K562 (cell line): ENCODE results near the gene CLIC1. TPM values are rescaled to one million over a fixed set of nuclear protein-coding genes. Genes with fewer than 3 reads are reported as not detected.

ENCODE experiments used
- ARID1B ChIP-seq: fragments of 450-650 bp; IDR thresholded peaks from 2 replicates; pipeline ENCODE4 v1.6.1; 2016; ENCODE audit warnings: antibody characterized with exemption, mild to moderate bottlenecking, inconsistent platforms
- BRD9 ChIP-seq: fragments of 450-650 bp; IDR thresholded peaks from 2 replicates; pipeline ENCODE4 v1.6.1; 2018; ENCODE audit warnings: low read depth; ENCODE audit not compliant: partially characterized antibody
- CBFB ChIP-seq: sonication (generic); formaldehyde crosslinking; IDR thresholded peaks from 2 replicates; pipeline ENCODE4 v1.4.0; 2020; ENCODE audit warnings: mild to moderate bottlenecking, missing genetic modification reagents
- CEBPG ChIP-seq, 3 experiments: fragments of 200-800 bp in 1 of 3; sonication (Bioruptor generic) in 1 of 3; sonication (generic) in 1 of 3; formaldehyde crosslinking in 1 of 3; IDR thresholded peaks in 2 of 3; conservative IDR thresholded peaks in 1 of 3; 2 replicates each; pipeline versions ENCODE4 v1.6.1 to v1.8.0; 2016 to 2022; ENCODE audit warnings: missing compliant biosample characterization in 2 of 3, missing genetic modification characterization in 2 of 3, mild to moderate bottlenecking in 1 of 3, missing genetic modification reagents in 1 of 3
- ETV5 ChIP-seq: sonication (generic); formaldehyde crosslinking; IDR thresholded peaks from 2 replicates; pipeline ENCODE4 v1.4.0; 2020; ENCODE audit warnings: low read depth, mild to moderate bottlenecking, missing genetic modification reagents
- GATAD2B ChIP-seq: fragments of 450-650 bp; IDR thresholded peaks from 2 replicates; pipeline ENCODE4 v1.6.1; 2017; ENCODE audit warnings: mild to moderate bottlenecking, borderline replicate concordance
- HMG20A ChIP-seq: fragments of 450-650 bp; formaldehyde crosslinking; conservative IDR thresholded peaks from 2 replicates; pipeline ENCODE4 v1.4.0; 2020; ENCODE audit warnings: mild to moderate bottlenecking, mixed read lengths
- KHSRP ChIP-seq: fragments of 450-650 bp; IDR thresholded peaks from 2 replicates; pipeline ENCODE4 v1.6.1; 2017
- MAFK ChIP-seq: IDR thresholded peaks from 2 replicates; pipeline ENCODE4 v1.6.1; 2011; ENCODE audit warnings: low read length, improper control_type of control experiment
- PCBP1 ChIP-seq: fragments of 200-400 bp; formaldehyde crosslinking; IDR thresholded peaks from 2 replicates; pipeline ENCODE4 v1.6.1; 2018; ENCODE audit warnings: mild to moderate bottlenecking, low read depth, low read length; ENCODE audit not compliant: poor library complexity, severe bottlenecking
- RBFOX2 ChIP-seq: fragments of 200-400 bp; formaldehyde crosslinking; IDR thresholded peaks from 2 replicates; pipeline ENCODE4 v1.6.1; 2017; ENCODE audit warnings: low read depth, mild to moderate bottlenecking, low read length, moderate library complexity
- SMARCB1 ChIP-seq: IDR thresholded peaks from 2 replicates; pipeline ENCODE4 v1.6.1; 2011; ENCODE audit warnings: improper control_type of control experiment, low read depth; ENCODE audit not compliant: insufficient read length
- TSHZ1 ChIP-seq: fragments of 250-450 bp; sonication (Bioruptor Pico); IDR thresholded peaks from 2 replicates; pipeline ENCODE4 v1.4.0; 2020; ENCODE audit warnings: mild to moderate bottlenecking, moderate library complexity
- ZNF146 ChIP-seq: IDR thresholded peaks from one replicate; pipeline ENCODE4 v1.6.1; 2018; ENCODE audit warnings: missing compliant biosample characterization; ENCODE audit not compliant: unreplicated experiment
- ZNF354B ChIP-seq: fragments of 250-450 bp; sonication (Bioruptor Pico); IDR thresholded peaks from 2 replicates; pipeline ENCODE4 v1.4.0; 2020
- ZNF551 ChIP-seq: fragments of 250-450 bp; sonication (Bioruptor Pico); IDR thresholded peaks from 2 replicates; pipeline ENCODE4 v1.5.0; 2021; ENCODE audit warnings: mild to moderate bottlenecking, moderate library complexity
- polyA plus RNA-seq, 8 experiments: library from polyadenylated mRNA; depleted of rRNA in 4 of 8; stranded (reverse) in 5 of 8; unstranded in 3 of 8; fragments of >200 nt; fragmentation: Nextera tagmentation in 2 of 8; fragmentation: Illumina TruSeq in 1 of 8; extraction: Ambion mirVana in 2 of 8; extraction: Trizol in 1 of 8; gene quantifications; 2 replicates each; pipeline versions ENCODE4 v1.2.1 to v1.2.3, GENCODE V29; 2011 to 2014; ENCODE audit warnings: inconsistent platforms in 1 of 8, missing spikeins in 1 of 8
- total RNA-seq, 7 experiments: library from RNA; depleted of rRNA in 6 of 7; stranded (reverse); fragments of >200 nt in 6 of 7; fragmentation: Illumina TruSeq in 2 of 7; extraction: Trizol in 2 of 7; gene quantifications; 2 replicates each; pipeline versions ENCODE4 v1.2.1 to v1.2.3, GENCODE V29; 2011 to 2021; ENCODE audit warnings: low replicate concordance in 1 of 7
- TF ChIP-seq, protein P1 (sequence below): sonication (generic); formaldehyde crosslinking; IDR thresholded peaks from 2 replicates; pipeline ENCODE4 v1.8.0; 2022; ENCODE audit warnings: mild to moderate bottlenecking, missing genetic modification reagents

CLIC1 gene
- total and polyA plus RNA-seq, 9 of the 15 experiments (the other 6 are each of a cell fraction or from before 2014, with no cell fraction given), result 1,267 to 2,419 (median 1,808) TPM

- no peak for TF ChIP-seq SMARCB1
- no peak for TF ChIP-seq HMG20A (CRISPR knock-in tag)
- TF ChIP-seq ZNF146 (CRISPR knock-in tag), result no peak
- peak; percentile 73 for TF ChIP-seq RBFOX2
- TF ChIP-seq KHSRP, result no peak
- no peak for TF ChIP-seq ARID1B
- no peak for TF ChIP-seq ZNF354B (CRISPR knock-in tag)
- peak; percentile 24; the same call in 1 of the 2 replicates for TF ChIP-seq CBFB (CRISPR knock-in tag)
- no peak for TF ChIP-seq ZNF551
- TF ChIP-seq CEBPG (CRISPR knock-in tag; IDR thresholded peaks at IDR 0.05), result no peak
- TF ChIP-seq CEBPG (tag; conservative IDR thresholded peaks at IDR 0.05 in 1 of 2, IDR thresholded peaks at IDR 0.05 in 1 of 2), result no peak
- peak; percentile 6; the same call in 1 of the 2 replicates for TF ChIP-seq MAFK
- TF ChIP-seq PCBP1, result peak; percentile 95
- TF ChIP-seq, protein P1, sequence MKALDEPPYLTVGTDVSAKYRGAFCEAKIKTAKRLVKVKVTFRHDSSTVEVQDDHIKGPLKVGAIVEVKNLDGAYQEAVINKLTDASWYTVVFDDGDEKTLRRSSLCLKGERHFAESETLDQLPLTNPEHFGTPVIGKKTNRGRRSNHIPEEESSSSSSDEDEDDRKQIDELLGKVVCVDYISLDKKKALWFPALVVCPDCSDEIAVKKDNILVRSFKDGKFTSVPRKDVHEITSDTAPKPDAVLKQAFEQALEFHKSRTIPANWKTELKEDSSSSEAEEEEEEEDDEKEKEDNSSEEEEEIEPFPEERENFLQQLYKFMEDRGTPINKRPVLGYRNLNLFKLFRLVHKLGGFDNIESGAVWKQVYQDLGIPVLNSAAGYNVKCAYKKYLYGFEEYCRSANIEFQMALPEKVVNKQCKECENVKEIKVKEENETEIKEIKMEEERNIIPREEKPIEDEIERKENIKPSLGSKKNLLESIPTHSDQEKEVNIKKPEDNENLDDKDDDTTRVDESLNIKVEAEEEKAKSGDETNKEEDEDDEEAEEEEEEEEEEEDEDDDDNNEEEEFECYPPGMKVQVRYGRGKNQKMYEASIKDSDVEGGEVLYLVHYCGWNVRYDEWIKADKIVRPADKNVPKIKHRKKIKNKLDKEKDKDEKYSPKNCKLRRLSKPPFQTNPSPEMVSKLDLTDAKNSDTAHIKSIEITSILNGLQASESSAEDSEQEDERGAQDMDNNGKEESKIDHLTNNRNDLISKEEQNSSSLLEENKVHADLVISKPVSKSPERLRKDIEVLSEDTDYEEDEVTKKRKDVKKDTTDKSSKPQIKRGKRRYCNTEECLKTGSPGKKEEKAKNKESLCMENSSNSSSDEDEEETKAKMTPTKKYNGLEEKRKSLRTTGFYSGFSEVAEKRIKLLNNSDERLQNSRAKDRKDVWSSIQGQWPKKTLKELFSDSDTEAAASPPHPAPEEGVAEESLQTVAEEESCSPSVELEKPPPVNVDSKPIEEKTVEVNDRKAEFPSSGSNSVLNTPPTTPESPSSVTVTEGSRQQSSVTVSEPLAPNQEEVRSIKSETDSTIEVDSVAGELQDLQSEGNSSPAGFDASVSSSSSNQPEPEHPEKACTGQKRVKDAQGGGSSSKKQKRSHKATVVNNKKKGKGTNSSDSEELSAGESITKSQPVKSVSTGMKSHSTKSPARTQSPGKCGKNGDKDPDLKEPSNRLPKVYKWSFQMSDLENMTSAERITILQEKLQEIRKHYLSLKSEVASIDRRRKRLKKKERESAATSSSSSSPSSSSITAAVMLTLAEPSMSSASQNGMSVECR (CRISPR knock-in tag), result no peak
- TF ChIP-seq ETV5 (CRISPR knock-in tag), result peak; percentile 60; the same call in 1 of the 2 replicates
- no peak for TF ChIP-seq TSHZ1 (CRISPR knock-in tag)
- TF ChIP-seq GATAD2B, result no peak
- no peak for TF ChIP-seq BRD9
Observed at GRCh38 chr6:31728767-31729514, 7.4 kb downstream of the CLIC1 start, which contains the start of gene DDAH2 (continued).
